Mucosa of stomach (tissue), 1 donor: ENCODE measurements around the gene TMSB10.

ENCODE experiments used
- H3K27me3 ChIP-seq: one replicate; pipeline ENCODE4 v1.7.0; 2013; ENCODE audit warnings: mild to moderate bottlenecking, low read length; ENCODE audit not compliant: control insufficient read depth, insufficient read depth
- H3K36me3 ChIP-seq: one replicate; pipeline ENCODE4 v1.7.0; 2013; ENCODE audit warnings: low read length; ENCODE audit not compliant: control insufficient read depth, insufficient read depth
- H3K4me1 ChIP-seq: one replicate; pipeline ENCODE4 v1.7.0; 2013; ENCODE audit warnings: mild to moderate bottlenecking, low read length; ENCODE audit not compliant: control insufficient read depth, insufficient read depth
- H3K4me3 ChIP-seq: one replicate; pipeline ENCODE4 v1.7.0; 2013; ENCODE audit warnings: low read length
- H3K9ac ChIP-seq: one replicate; pipeline ENCODE4 v1.7.0; 2013; ENCODE audit warnings: mild to moderate bottlenecking, low read length, moderate library complexity
- H3K9me3 ChIP-seq: one replicate; pipeline ENCODE4 v1.7.0; 2013; ENCODE audit warnings: mild to moderate bottlenecking, low read length, moderate library complexity; ENCODE audit not compliant: control insufficient read depth
- donor health status: Pancreatic carcinoma.

Gene TMSB10

GRCh38 chr2:84953535-84953934 is 48.1 kb downstream of the TMSB10 start:
- no peak overlapping the region for H3K9ac ChIP-seq
- H3K27me3 ChIP-seq = no peaks in the 10 kb centered on the region
- H3K9me3 ChIP-seq = no peaks in the 10 kb centered on the region
- no peak overlapping the region for H3K4me3 ChIP-seq
- H3K36me3 ChIP-seq = no peaks in the 10 kb centered on the region
- H3K4me1 ChIP-seq = peaks cover 8% of the 10 kb centered on the region

- H3K36me3 ChIP-seq = no peaks in the 10 kb centered on the region
- H3K4me3 ChIP-seq = no peak overlapping the region
- H3K27me3 ChIP-seq = no peaks in the 10 kb centered on the region
These were observed 48.9 kb downstream of the TMSB10 start for GRCh38 chr2:84954329-84954728.

More at GRCh38 chr2:84954329-84954728, 48.9 kb downstream of the TMSB10 start:
- Histone ChIP-seq H3K9ac (no peak overlapping the region), H3K4me1 (peaks cover 14% of the 10 kb centered on the region), H3K9me3 (no peaks in the 10 kb centered on the region)
